ENCODE data around the gene FLCN. TPM values are rescaled to one million over a fixed set of nuclear protein-coding genes. Genes with fewer than 3 reads are reported as not detected.

FLCN gene
- total and polyA plus RNA-seq, 4 donors: 8.5 to 46.7 (median 28.4) TPM

DNA sequence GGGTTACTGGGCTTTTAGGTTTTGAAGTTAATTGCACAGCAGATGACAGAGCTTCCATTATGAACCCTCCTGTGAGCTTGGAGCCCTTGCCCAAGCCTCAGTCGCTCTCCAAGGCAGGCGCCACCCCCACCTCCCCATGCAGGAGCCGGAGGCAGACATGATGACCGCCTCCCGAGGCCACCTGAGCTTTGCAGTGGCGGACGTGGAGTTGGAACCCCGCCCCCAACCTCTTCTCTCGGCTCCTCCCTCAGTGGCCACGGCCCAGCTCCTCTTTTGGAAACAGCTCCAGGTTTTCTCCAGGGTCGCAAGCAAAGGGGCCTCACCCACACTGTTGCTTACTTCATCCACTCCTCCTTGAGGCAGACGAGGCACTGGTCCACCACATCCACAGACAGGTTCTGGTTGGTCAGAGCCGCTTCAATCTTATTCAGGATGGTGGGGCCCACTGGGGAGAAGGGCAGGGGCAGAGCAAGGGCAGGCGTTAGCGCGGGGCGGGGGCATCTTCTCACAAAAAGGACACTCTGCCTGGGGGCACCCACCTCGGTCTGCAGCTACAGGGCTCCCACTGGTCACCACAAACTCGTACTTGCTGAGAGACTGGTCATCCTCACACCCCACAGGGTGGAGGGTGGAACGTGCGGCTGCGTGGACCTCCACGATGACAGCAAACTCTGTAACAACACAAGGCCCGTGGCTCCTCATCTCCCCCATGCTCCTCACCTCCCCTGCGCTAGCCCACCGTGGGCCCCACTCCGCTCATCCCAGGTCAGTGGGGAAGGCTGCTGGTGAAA lies 22.1 kb downstream of the FLCN start:
- no peak overlapping the region for H3K9ac ChIP-seq (ENCODE audit: low read depth in 1 of 2, low read length in 2 of 2)
- DNase-seq (ENCODE audit: low spot score): no peak
- no peak for TF ChIP-seq RAD21 (IDR thresholded peaks at IDR 0.05)
- TF ChIP-seq NR2F2 (IDR thresholded peaks at IDR 0.05): no peak
- TF ChIP-seq HNF4G (IDR thresholded peaks at IDR 0.05): no peak
- TF ChIP-seq SP1 (IDR thresholded peaks at IDR 0.05): no peak
- no peak for TF ChIP-seq FOXA2 (IDR thresholded peaks at IDR 0.05)
- TF ChIP-seq, protein P1, sequence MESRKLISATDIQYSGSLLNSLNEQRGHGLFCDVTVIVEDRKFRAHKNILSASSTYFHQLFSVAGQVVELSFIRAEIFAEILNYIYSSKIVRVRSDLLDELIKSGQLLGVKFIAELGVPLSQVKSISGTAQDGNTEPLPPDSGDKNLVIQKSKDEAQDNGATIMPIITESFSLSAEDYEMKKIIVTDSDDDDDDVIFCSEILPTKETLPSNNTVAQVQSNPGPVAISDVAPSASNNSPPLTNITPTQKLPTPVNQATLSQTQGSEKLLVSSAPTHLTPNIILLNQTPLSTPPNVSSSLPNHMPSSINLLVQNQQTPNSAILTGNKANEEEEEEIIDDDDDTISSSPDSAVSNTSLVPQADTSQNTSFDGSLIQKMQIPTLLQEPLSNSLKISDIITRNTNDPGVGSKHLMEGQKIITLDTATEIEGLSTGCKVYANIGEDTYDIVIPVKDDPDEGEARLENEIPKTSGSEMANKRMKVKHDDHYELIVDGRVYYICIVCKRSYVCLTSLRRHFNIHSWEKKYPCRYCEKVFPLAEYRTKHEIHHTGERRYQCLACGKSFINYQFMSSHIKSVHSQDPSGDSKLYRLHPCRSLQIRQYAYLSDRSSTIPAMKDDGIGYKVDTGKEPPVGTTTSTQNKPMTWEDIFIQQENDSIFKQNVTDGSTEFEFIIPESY (IDR thresholded peaks at IDR 0.05): no peak
- TF ChIP-seq, protein P2, sequence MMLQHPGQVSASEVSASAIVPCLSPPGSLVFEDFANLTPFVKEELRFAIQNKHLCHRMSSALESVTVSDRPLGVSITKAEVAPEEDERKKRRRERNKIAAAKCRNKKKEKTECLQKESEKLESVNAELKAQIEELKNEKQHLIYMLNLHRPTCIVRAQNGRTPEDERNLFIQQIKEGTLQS (IDR thresholded peaks at IDR 0.05): no peak
- no peak for TF ChIP-seq JUND (IDR thresholded peaks at IDR 0.05)
- no peak for TF ChIP-seq EGR1 (IDR thresholded peaks at IDR 0.05; ENCODE audit: low read depth in 2 of 2)
- TF ChIP-seq RXRA (IDR thresholded peaks at IDR 0.05): no peak
- TF ChIP-seq GABPA (IDR thresholded peaks at IDR 0.05 in 1 of 2, conservative IDR thresholded peaks at IDR 0.05 in 1 of 2): no peak
- TF ChIP-seq, protein P3, sequence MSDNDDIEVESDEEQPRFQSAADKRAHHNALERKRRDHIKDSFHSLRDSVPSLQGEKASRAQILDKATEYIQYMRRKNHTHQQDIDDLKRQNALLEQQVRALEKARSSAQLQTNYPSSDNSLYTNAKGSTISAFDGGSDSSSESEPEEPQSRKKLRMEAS (IDR thresholded peaks at IDR 0.05): no peak
- peaks cover 29 to 71% (median 51%) of the 10 kb centered on the region in 4 donors for H3K36me3 ChIP-seq (ENCODE audit: control insufficient read depth in 4 of 4, insufficient read depth in 3 of 4, low read depth in 1 of 4, low read length in 3 of 4)
- H3K27me3 ChIP-seq (ENCODE audit: control insufficient read depth in 4 of 4, insufficient read depth in 4 of 4, low read length in 3 of 4): no peaks in the 10 kb centered on the region
- H3K9me3 ChIP-seq (ENCODE audit: control insufficient read depth in 4 of 4, low read length in 3 of 4): no peaks in the 10 kb centered on the region
- WGBS: 92% methylated on average over 27 of the region's 27 CpGs
- no peak overlapping the region for H3K27ac ChIP-seq (ENCODE audit: low read depth in 1 of 2, low read length in 2 of 2)
- H3K4me1 ChIP-seq (ENCODE audit: control insufficient read depth in 4 of 4, insufficient read depth in 4 of 4, low read length in 3 of 4): no peaks in the 10 kb centered on the region
- H3K4me3 ChIP-seq (ENCODE audit: low read depth in 1 of 3, low read length in 3 of 3): no peak overlapping the region

DNA sequence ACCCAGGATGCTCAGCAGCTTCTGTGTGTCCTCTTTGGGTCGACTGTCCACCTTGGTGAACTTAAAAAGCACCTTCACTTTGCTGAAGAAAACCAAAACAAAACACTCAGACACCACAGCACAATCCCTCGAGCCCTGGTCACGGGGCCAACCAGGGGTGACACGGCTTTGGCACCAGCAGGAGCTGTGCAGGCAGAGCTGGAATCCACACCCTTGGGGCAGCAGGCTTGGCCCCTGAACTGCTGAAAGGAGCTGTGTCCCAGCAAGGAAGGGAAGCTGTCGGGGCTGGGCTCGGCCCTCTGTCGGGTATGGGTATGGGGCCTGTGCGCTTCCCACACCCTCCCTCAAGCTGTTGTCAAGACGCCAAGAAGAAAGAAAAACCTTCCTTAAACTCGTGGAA lies 23.2 kb downstream of the FLCN start:
- Histone ChIP-seq H3K9me3 (ENCODE audit: control insufficient read depth in 4 of 4, low read length in 3 of 4) (no peaks in the 10 kb centered on the region), H3K27me3 (ENCODE audit: control insufficient read depth in 4 of 4, insufficient read depth in 4 of 4, low read length in 3 of 4) (no peaks in the 10 kb centered on the region), H3K27ac (ENCODE audit: low read depth in 1 of 2, low read length in 2 of 2) (no peak overlapping the region), H3K4me3 (ENCODE audit: low read depth in 1 of 3, low read length in 3 of 3) (no peak overlapping the region), H3K36me3 (ENCODE audit: control insufficient read depth in 4 of 4, insufficient read depth in 3 of 4, low read depth in 1 of 4, low read length in 3 of 4) (peaks cover 25 to 64% (median 46%) of the 10 kb centered on the region in 4 donors), H3K9ac (ENCODE audit: low read depth in 1 of 2, low read length in 2 of 2) (no peak overlapping the region), H3K4me1 (ENCODE audit: control insufficient read depth in 4 of 4, insufficient read depth in 4 of 4, low read length in 3 of 4) (no peaks in the 10 kb centered on the region)
- TF ChIP-seq, protein P1 (IDR thresholded peaks at IDR 0.05): no peak
- no peak for TF ChIP-seq FOXA2 (IDR thresholded peaks at IDR 0.05)
- TF ChIP-seq JUND (IDR thresholded peaks at IDR 0.05): no peak
- no peak for TF ChIP-seq HNF4G (IDR thresholded peaks at IDR 0.05)
- DNase-seq (ENCODE audit: low spot score): no peak
- 87% methylated on average over 10 of the region's 10 CpGs for WGBS

DNA sequence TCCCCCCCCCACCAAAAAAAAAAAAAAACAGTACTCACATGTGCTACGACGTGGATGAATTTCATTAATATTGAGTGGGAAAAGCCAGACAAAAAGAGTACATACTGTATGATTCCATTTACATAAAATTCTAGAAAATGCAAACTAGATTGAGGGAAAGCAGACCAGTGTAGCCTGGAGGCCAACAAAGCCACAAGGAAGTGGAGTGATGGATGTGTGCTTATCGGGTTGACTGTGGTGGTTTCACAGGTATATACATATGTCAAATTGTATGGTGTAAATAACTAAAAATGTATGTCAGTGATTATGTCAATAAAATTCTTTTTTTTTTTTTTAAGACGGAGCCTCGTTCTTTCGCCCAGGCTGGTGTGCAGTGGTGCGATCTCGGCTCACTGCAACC lies 29.0 kb downstream of the FLCN start:
- Histone ChIP-seq H3K9ac (ENCODE audit: low read depth in 1 of 2, low read length in 2 of 2) (no peak overlapping the region), H3K36me3 (ENCODE audit: control insufficient read depth in 4 of 4, insufficient read depth in 3 of 4, low read depth in 1 of 4, low read length in 3 of 4) (peaks cover 1 to 12% (median 6%) of the 10 kb centered on the region in 4 donors), H3K27ac (ENCODE audit: low read depth in 1 of 2, low read length in 2 of 2) (no peak overlapping the region), H3K9me3 (ENCODE audit: control insufficient read depth in 4 of 4, low read length in 3 of 4) (no peaks in the 10 kb centered on the region), H3K27me3 (ENCODE audit: control insufficient read depth in 4 of 4, insufficient read depth in 4 of 4, low read length in 3 of 4) (no peaks in the 10 kb centered on the region), H3K4me1 (ENCODE audit: control insufficient read depth in 4 of 4, insufficient read depth in 4 of 4, low read length in 3 of 4) (peaks cover 9 to 28% (median 21%) of the 10 kb centered on the region in 4 donors), H3K4me3 (ENCODE audit: low read depth in 1 of 3, low read length in 3 of 3) (no peak overlapping the region)
- WGBS: 90% methylated on average over 8 of the region's 8 CpGs
- DNase-seq (ENCODE audit: low spot score): no peak
- TF ChIP-seq, protein P4, sequence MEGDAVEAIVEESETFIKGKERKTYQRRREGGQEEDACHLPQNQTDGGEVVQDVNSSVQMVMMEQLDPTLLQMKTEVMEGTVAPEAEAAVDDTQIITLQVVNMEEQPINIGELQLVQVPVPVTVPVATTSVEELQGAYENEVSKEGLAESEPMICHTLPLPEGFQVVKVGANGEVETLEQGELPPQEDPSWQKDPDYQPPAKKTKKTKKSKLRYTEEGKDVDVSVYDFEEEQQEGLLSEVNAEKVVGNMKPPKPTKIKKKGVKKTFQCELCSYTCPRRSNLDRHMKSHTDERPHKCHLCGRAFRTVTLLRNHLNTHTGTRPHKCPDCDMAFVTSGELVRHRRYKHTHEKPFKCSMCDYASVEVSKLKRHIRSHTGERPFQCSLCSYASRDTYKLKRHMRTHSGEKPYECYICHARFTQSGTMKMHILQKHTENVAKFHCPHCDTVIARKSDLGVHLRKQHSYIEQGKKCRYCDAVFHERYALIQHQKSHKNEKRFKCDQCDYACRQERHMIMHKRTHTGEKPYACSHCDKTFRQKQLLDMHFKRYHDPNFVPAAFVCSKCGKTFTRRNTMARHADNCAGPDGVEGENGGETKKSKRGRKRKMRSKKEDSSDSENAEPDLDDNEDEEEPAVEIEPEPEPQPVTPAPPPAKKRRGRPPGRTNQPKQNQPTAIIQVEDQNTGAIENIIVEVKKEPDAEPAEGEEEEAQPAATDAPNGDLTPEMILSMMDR (IDR thresholded peaks at IDR 0.05; ENCODE audit: low read depth, low read length, missing input control): no peak
- TF ChIP-seq NR2F2 (IDR thresholded peaks at IDR 0.05): no peak
- no peak for TF ChIP-seq TAF1 (conservative IDR thresholded peaks at IDR 0.05)
- no peak for TF ChIP-seq FOXA1 (IDR thresholded peaks at IDR 0.05)
- TF ChIP-seq SP1 (IDR thresholded peaks at IDR 0.05): no peak
- no peak for TF ChIP-seq RAD21 (IDR thresholded peaks at IDR 0.05)
- TF ChIP-seq GABPA (IDR thresholded peaks at IDR 0.05 in 1 of 2, conservative IDR thresholded peaks at IDR 0.05 in 1 of 2): no peak
- no peak for TF ChIP-seq YY1 (IDR thresholded peaks at IDR 0.05)
